Upper lobe of right lung (tissue), 1 donor: Measurements from ENCODE around the gene UBE2K. TPM values are rescaled to one million over a fixed set of nuclear protein-coding genes. Genes with fewer than 3 reads are reported as not detected.
"Not testable (repeated sequence)": the region's sequence is repeated elsewhere in the genome, so short reads cannot be mapped to it uniquely, and the experiment has no call there.

Source experiments
- ATAC-seq: fragments of 200-7000 bp; cut with Tn5 transposase; one replicate; pipeline ENCODE4 v1.9.1; 2020; ENCODE audit warnings: mild to moderate bottlenecking, moderate library complexity
- DNase-seq: peaks from one replicate; pipeline ENCODE4 v3.0.0-alpha.2; 2020
- H3K27ac ChIP-seq: fragments of 200-600 bp; one replicate; pipeline ENCODE4 v1.8.0; 2022
- H3K27me3 ChIP-seq: fragments of 200-600 bp; one replicate; pipeline ENCODE4 v1.8.0; 2022; ENCODE audit warnings: mild to moderate bottlenecking
- H3K36me3 ChIP-seq: fragments of 200-600 bp; one replicate; pipeline ENCODE4 v1.8.0; 2022
- H3K4me1 ChIP-seq: fragments of 200-600 bp; one replicate; pipeline ENCODE4 v1.8.0; 2022
- H3K4me3 ChIP-seq: fragments of 200-600 bp; one replicate; pipeline ENCODE4 v1.8.0; 2022; ENCODE audit warnings: mild to moderate bottlenecking
- H3K9me3 ChIP-seq: fragments of 200-600 bp; one replicate; pipeline ENCODE4 v1.8.0; 2022
- CTCF ChIP-seq: fragments of 200-600 bp; IDR thresholded peaks from one replicate; pipeline ENCODE4 v1.8.0; 2022; ENCODE audit warnings: antibody characterized with exemption
- intact Hi-C: fragments of 100-400 bp; cut with DNase I; formaldehyde crosslinking; loops from one replicate; pipeline ENCODE4 v1.11.0; 2022
- total RNA-seq: library from RNA; stranded (reverse); fragmentation: NEBNext Ultra II Directional; extraction: Animal tissue kit (Norgen Biotek cat#: 25700); gene quantifications from one replicate; pipeline ENCODE4 v1.2.1, GENCODE V29; 2021
- donor health status: DM: no; HTN: yes; CAD: no; lungs with severe emphysema.

The UBE2K gene
- total RNA-seq, 1 donor from 2014 or later: 51.4 TPM

- no peak for TF ChIP-seq CTCF
- H3K27ac ChIP-seq: no peak overlapping the region
These were observed 31.6 kb downstream of the UBE2K start for GRCh38 chr4:39729557-39729956.

GRCh38 chr4:39730072-39730471, 32.1 kb downstream of the UBE2K start:
- Histone ChIP-seq H3K27ac (no peak overlapping the region), H3K9me3 (no peaks in the 10 kb centered on the region), H3K4me3 (no peak overlapping the region), H3K4me1 (peaks cover 14% of the 10 kb centered on the region), H3K27me3 (no peaks in the 10 kb centered on the region), H3K36me3 (no peaks in the 10 kb centered on the region)
- intact Hi-C loops: no loop called here
- peak; percentile 83 for ATAC-seq
- no peak for TF ChIP-seq CTCF
- DNase-seq: no peak

More at GRCh38 chr4:39729557-39729956, 31.6 kb downstream of the UBE2K start:
- Histone ChIP-seq H3K36me3 (no peaks in the 10 kb centered on the region), H3K4me3 (no peak overlapping the region), H3K9me3 (no peaks in the 10 kb centered on the region), H3K4me1 (peaks cover 14% of the 10 kb centered on the region), H3K27me3 (no peaks in the 10 kb centered on the region)
- intact Hi-C loops: no loop called here
- ATAC-seq (no peak), DNase-seq (no peak)

- ATAC-seq (no peak), DNase-seq (no peak)
- H3K36me3 ChIP-seq: no peaks in the 10 kb centered on the region
- H3K4me3 ChIP-seq: no peak overlapping the region
- peaks cover 9% of the 10 kb centered on the region for H3K4me1 ChIP-seq
- intact Hi-C loops: no loop called here
- no peaks in the 10 kb centered on the region for H3K9me3 ChIP-seq
- no peaks in the 10 kb centered on the region for H3K27me3 ChIP-seq
- H3K27ac ChIP-seq: no peak overlapping the region
- no peak for TF ChIP-seq CTCF
These were observed 34.0 kb downstream of the UBE2K start for GRCh38 chr4:39731908-39732307.

- Histone ChIP-seq H3K27ac (no peak overlapping the region), H3K4me3 (no peak overlapping the region), H3K36me3 (no peaks in the 10 kb centered on the region), H3K4me1 (peaks cover 9% of the 10 kb centered on the region), H3K27me3 (no peaks in the 10 kb centered on the region), H3K9me3 (no peaks in the 10 kb centered on the region)
- intact Hi-C loops: no loop called here
- ATAC-seq: no peak
- no peak for TF ChIP-seq CTCF
- no peak for DNase-seq
These were observed 34.8 kb downstream of the UBE2K start for GRCh38 chr4:39732728-39733127.

GRCh38 chr4:39739591-39739990, 41.7 kb downstream of the UBE2K start:
- H3K9me3 ChIP-seq, H3K27ac ChIP-seq, H3K4me3 ChIP-seq, intact Hi-C loops, ATAC-seq, H3K27me3 ChIP-seq, H3K4me1 ChIP-seq, DNase-seq: not testable (repeated sequence)
- peaks cover 11% of the 10 kb centered on the region for H3K36me3 ChIP-seq

- Histone ChIP-seq H3K27me3 (no peaks in the 10 kb centered on the region), H3K27ac (no peak overlapping the region), H3K9me3 (no peaks in the 10 kb centered on the region), H3K4me1 (no peaks in the 10 kb centered on the region), H3K4me3 (no peak overlapping the region), H3K36me3 (peaks cover 11% of the 10 kb centered on the region)
- no peak for TF ChIP-seq CTCF
- intact Hi-C loops: no loop called here
- ATAC-seq: no peak
- no peak for DNase-seq
These were observed 43.5 kb downstream of the UBE2K start for GRCh38 chr4:39741401-39741800.
